PC-9 (cell line): Measurements from ENCODE around the gene FOXR1. TPM values are rescaled to one million over a fixed set of nuclear protein-coding genes. Genes with fewer than 3 reads are reported as not detected.
A peak's percentile ranks its signal among the peaks of the same experiment; 100 is the strongest.
"Not testable (repeated sequence)": the region's sequence is repeated elsewhere in the genome, so short reads cannot be mapped to it uniquely, and the experiment has no call there.

Source experiments
- BruUV-seq: library from RNA; stranded (reverse); fragments of 400-500 nt; replicated peaks from 2 replicates; lab custom pipeline; 2021; lab: Mats Ljungman, UMichigan
- CTCF ChIA-PET: fragments of 300-600 bp; sonication (Branson Sonifier 250); formaldehyde crosslinking; loops from one replicate; lab custom pipeline; 2022; ENCODE audit warnings: antibody characterized with exemption; lab: Charles Lee
- POLR2A ChIA-PET: fragments of 300-600 bp; sonication (Branson Sonifier 250); formaldehyde crosslinking; loops from one replicate; lab custom pipeline; 2022; ENCODE audit warnings: antibody characterized with exemption; ENCODE audit not compliant: unreplicated experiment; lab: Charles Lee
- DNase-seq, 2 experiments: peaks; one replicate each; pipeline versions ENCODE4 v3.0.0 to v3.0.0-alpha.2; 2015 to 2022; ENCODE audit warnings: mixed read lengths in 1 of 2
- H2AFZ ChIP-seq: fragments of 200-600 bp; sonication (generic); 2 replicates; pipeline ENCODE4 v1.8.1; 2017; ENCODE audit warnings: antibody characterized with exemption
- H3F3A ChIP-seq: fragments of 200-600 bp; sonication (generic); 2 replicates; pipeline ENCODE4 v1.8.1; 2017; ENCODE audit warnings: antibody characterized with exemption, mild to moderate bottlenecking, low read depth; ENCODE audit not compliant: insufficient read depth
- H3K27ac ChIP-seq: fragments of 200-600 bp; sonication (generic); 2 replicates; pipeline ENCODE4 v1.6.1; 2016; ENCODE audit warnings: mixed run types
- H3K27me3 ChIP-seq: fragments of 200-600 bp; sonication (generic); 2 replicates; pipeline ENCODE4 v1.6.1; 2016; ENCODE audit warnings: low read depth, mixed run types; ENCODE audit not compliant: insufficient read depth
- H3K36me3 ChIP-seq: fragments of 200-600 bp; sonication (generic); 2 replicates; pipeline ENCODE4 v1.6.1; 2016; ENCODE audit warnings: low read depth, mixed run types
- H3K4me1 ChIP-seq: fragments of 200-600 bp; sonication (generic); replicated peaks from 2 replicates; pipeline ENCODE4 v1.6.1; 2016; ENCODE audit warnings: mixed run types; ENCODE audit not compliant: insufficient read depth
- H3K4me2 ChIP-seq: fragments of 200-600 bp; sonication (generic); 2 replicates; pipeline ENCODE4 v1.6.1; 2017; ENCODE audit warnings: mixed run types
- H3K4me3 ChIP-seq: fragments of 200-600 bp; sonication (generic); 2 replicates; pipeline ENCODE4 v1.6.1; 2016; ENCODE audit warnings: mixed run types
- H3K79me2 ChIP-seq: fragments of 200-600 bp; sonication (generic); 2 replicates; pipeline ENCODE4 v1.6.1; 2017; ENCODE audit warnings: low read depth, mixed run types
- H3K9me2 ChIP-seq: fragments of 200-600 bp; sonication (generic); 2 replicates; pipeline ENCODE4 v1.8.1; 2017; ENCODE audit warnings: mild to moderate bottlenecking; ENCODE audit not compliant: insufficient read depth
- H3K9me3 ChIP-seq: fragments of 200-600 bp; sonication (generic); 2 replicates; pipeline ENCODE4 v1.8.1; 2016; ENCODE audit warnings: low read depth; ENCODE audit not compliant: insufficient read depth
- H4K20me1 ChIP-seq: fragments of 200-600 bp; sonication (generic); 2 replicates; pipeline ENCODE4 v1.8.1; 2017; ENCODE audit not compliant: insufficient read depth
- CTCF ChIP-seq: fragments of 200-600 bp; sonication (generic); conservative IDR thresholded peaks from 2 replicates; pipeline ENCODE4 v1.6.1; 2017; ENCODE audit warnings: mixed run types, antibody characterized with exemption, mild to moderate bottlenecking, moderate library complexity
- EZH2 ChIP-seq: fragments of 200-600 bp; sonication (generic); IDR thresholded peaks from 2 replicates; pipeline ENCODE4 v1.8.0; 2017; ENCODE audit warnings: antibody characterized with exemption, low read depth
- intact Hi-C: fragments of 100-400 bp; cut with micrococcal nuclease; formaldehyde crosslinking; loops from one replicate; pipeline ENCODE4 v1.10.0; 2022; ENCODE audit not compliant: unreplicated experiment
- total RNA-seq: library from RNA; stranded (reverse); gene quantifications from 2 replicates; pipeline ENCODE4 v1.2.3, GENCODE V29; 2021

Gene FOXR1
- total RNA-seq, 1 experiment from 2014 or later, result not detected

- TF ChIP-seq CTCF (peak; percentile 42; the same call in 1 of the 2 replicates), EZH2 (no peak)
- no peak overlapping the region; the same call in 1 of the 2 replicates for H3K4me2 ChIP-seq
- intact Hi-C loops, result loop anchor here (5.0 kb wide), 2 partner anchors 182 to 307 kb away; no protein-coding TSS in a partner anchor
- H3F3A ChIP-seq, result peaks cover 90% of the 10 kb centered on the region
- CTCF ChIA-PET, result no interaction called here
- H3K9me3 ChIP-seq, result no peaks in the 10 kb centered on the region
- peaks cover 47% of the 10 kb centered on the region for H3K36me3 ChIP-seq
- peaks cover 23% of the 10 kb centered on the region for H3K4me1 ChIP-seq
- H4K20me1 ChIP-seq, result peaks cover 38% of the 10 kb centered on the region
- peaks cover 55% of the 10 kb centered on the region for H3K79me2 ChIP-seq
- POLR2A ChIA-PET, result interaction anchor here (0.6 kb wide), 2 partner anchors 103 to 326 kb away, joined by 5 to 6 read pairs; no protein-coding TSS in a partner anchor
- H3K4me3 ChIP-seq, result no peak overlapping the region; the same call in 1 of the 2 replicates
- BruUV-seq, result no TSS peak
- no peaks in the 10 kb centered on the region for H3K9me2 ChIP-seq
- DNase-seq, result peak in 1 of 2 experiments; percentile 24
- peak overlapping the region; percentile 24; the same call in 1 of the 2 replicates for H3K27ac ChIP-seq
- H3K27me3 ChIP-seq, result no peaks in the 10 kb centered on the region
- no peak overlapping the region for H2AFZ ChIP-seq
Observed at GRCh38 chr11:119015054-119015611, 43.6 kb downstream of the FOXR1 start.

- Histone ChIP-seq H3K4me3 (peak overlapping the region; percentile 98), H3K9me2 (no peaks in the 10 kb centered on the region), H3K79me2 (peaks cover 68% of the 10 kb centered on the region), H3F3A (peaks cover 84% of the 10 kb centered on the region), H4K20me1 (peaks cover 42% of the 10 kb centered on the region), H3K4me2 (peak overlapping the region; percentile 97), H2AFZ (no peak overlapping the region), H3K36me3 (peaks cover 51% of the 10 kb centered on the region), H3K27ac (peak overlapping the region; percentile 78), H3K4me1 (peaks cover 34% of the 10 kb centered on the region), H3K9me3 (no peaks in the 10 kb centered on the region), H3K27me3 (no peaks in the 10 kb centered on the region)
- CTCF ChIA-PET, result no interaction called here
- POLR2A ChIA-PET, result interaction anchor here (0.6 to 0.7 kb wide), 2 partner anchors 104 to 322 kb away, joined by 5 to 30 read pairs; no protein-coding TSS in a partner anchor
- TF ChIP-seq CTCF (no peak), EZH2 (no peak)
- no TSS peak for BruUV-seq
- intact Hi-C loops, result loop anchor here (5.0 kb wide), 2 partner anchors 181 to 306 kb away; no protein-coding TSS in a partner anchor
- peak in 1 of 2 experiments; percentile 19 for DNase-seq
Observed at GRCh38 chr11:119016216-119017009, 44.9 kb downstream of the FOXR1 start.

GRCh38 chr11:119017377-119017776 lies 45.8 kb downstream of the FOXR1 start:
- not testable (repeated sequence) for DNase-seq
- intact Hi-C loops, result loop anchor here (5.0 kb wide), 2 partner anchors 180 to 305 kb away; no protein-coding TSS in a partner anchor

More at GRCh38 chr11:119017377-119017776, 45.8 kb downstream of the FOXR1 start:
- H3K4me1 ChIP-seq, result peaks cover 34% of the 10 kb centered on the region
- peak overlapping the region; percentile 97 for H3K4me2 ChIP-seq
- H3K27me3 ChIP-seq, H2AFZ ChIP-seq, H3K9me2 ChIP-seq, CTCF ChIA-PET, H3K9me3 ChIP-seq: not testable (repeated sequence)
- POLR2A ChIA-PET, result interaction anchor here (1.2 kb wide), 1 partner anchor 19 kb away, joined by 14 read pairs; no protein-coding TSS in a partner anchor
- peaks cover 57% of the 10 kb centered on the region for H3K36me3 ChIP-seq
- H3K27ac ChIP-seq, result peak overlapping the region; percentile 78
- peaks cover 42% of the 10 kb centered on the region for H4K20me1 ChIP-seq
- TSS peak; percentile 75 for BruUV-seq
- peak overlapping the region; percentile 98 for H3K4me3 ChIP-seq
- H3K79me2 ChIP-seq, result peaks cover 74% of the 10 kb centered on the region
- peaks cover 75% of the 10 kb centered on the region for H3F3A ChIP-seq
